Fibroblast of lung (primary cell): ENCODE data around the gene KIAA1217.

Experiments used
- EZH2 ChIP-seq: IDR thresholded peaks from 2 replicates; pipeline ENCODE4 v1.5.1; 2012; ENCODE audit warnings: low read length, control low read depth, mild to moderate bottlenecking; ENCODE audit errors: missing control alignments
- TF ChIP-seq, protein P1 (sequence below), 2 donors: IDR thresholded peaks in 1 of 2; conservative IDR thresholded peaks in 1 of 2; 1 replicate in 1 of 2; 2 replicates in 1 of 2; pipeline ENCODE4 v1.5.1; 2011 to 2012; ENCODE audit warnings: low read length in 2 of 2, control low read depth in 1 of 2, inconsistent platforms in 1 of 2, low read depth in 1 of 2, mild to moderate bottlenecking in 1 of 2

DNA sequence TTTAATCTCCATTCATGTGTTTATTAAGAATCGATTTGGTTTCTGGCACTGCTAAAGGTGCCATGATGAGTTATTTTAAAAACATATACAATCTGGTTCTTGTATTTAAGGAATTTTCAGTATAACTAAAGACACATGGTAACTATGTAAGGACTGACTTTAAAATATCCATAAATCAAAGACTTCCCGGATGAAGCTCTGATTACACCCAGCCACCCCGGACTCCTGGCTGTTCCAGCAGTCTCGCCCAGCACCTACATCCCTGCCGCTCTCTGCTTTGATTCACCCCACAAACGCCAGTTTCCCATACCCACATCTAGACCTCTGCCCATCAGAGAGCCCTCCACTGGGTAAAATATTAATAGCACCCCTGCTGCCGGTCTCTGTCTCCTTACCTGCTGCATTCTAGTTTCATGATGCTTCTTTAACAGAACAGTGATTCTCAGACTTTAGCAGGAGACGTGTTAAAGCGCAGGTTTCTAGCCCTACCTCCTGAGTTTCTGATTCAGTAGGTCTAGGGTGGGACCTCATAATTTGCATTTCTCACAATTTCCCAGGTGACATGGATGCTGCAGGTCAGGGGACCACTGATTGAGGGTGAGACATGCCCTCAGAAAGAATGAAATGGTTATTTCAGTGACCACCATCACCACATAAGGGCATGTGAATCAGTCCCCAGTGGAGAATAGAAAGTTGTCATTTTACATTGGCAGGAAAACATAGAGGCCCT is 185.7 kb downstream of the KIAA1217 start:
- no peak for TF ChIP-seq EZH2
- TF ChIP-seq, protein P1, sequence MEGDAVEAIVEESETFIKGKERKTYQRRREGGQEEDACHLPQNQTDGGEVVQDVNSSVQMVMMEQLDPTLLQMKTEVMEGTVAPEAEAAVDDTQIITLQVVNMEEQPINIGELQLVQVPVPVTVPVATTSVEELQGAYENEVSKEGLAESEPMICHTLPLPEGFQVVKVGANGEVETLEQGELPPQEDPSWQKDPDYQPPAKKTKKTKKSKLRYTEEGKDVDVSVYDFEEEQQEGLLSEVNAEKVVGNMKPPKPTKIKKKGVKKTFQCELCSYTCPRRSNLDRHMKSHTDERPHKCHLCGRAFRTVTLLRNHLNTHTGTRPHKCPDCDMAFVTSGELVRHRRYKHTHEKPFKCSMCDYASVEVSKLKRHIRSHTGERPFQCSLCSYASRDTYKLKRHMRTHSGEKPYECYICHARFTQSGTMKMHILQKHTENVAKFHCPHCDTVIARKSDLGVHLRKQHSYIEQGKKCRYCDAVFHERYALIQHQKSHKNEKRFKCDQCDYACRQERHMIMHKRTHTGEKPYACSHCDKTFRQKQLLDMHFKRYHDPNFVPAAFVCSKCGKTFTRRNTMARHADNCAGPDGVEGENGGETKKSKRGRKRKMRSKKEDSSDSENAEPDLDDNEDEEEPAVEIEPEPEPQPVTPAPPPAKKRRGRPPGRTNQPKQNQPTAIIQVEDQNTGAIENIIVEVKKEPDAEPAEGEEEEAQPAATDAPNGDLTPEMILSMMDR (conservative IDR thresholded peaks at IDR 0.05 in 1 of 2, IDR thresholded peaks at IDR 0.05 in 1 of 2; ENCODE audit: low read depth in 1 of 2, low read length in 2 of 2): no peak
